H54 (cell line): Measurements from ENCODE around the gene SORCS2.

Experiments used
- DNase-seq: peaks from one replicate; pipeline ENCODE4 v3.0.0; 2011; ENCODE audit warnings: low spot score, mixed read lengths; ENCODE audit not compliant: insufficient read length
- FAIRE-seq: peaks from 3 replicates; lab custom pipeline; 2011; peaks lifted over from hg19 to GRCh38; lab: Jason Lieb, UNC
- POLR2A ChIP-seq: IDR thresholded peaks from 2 replicates; pipeline ENCODE4 v1.6.1; 2011; ENCODE audit warnings: low read depth, mild to moderate bottlenecking, low read length

Gene SORCS2

GRCh38 chr4:7778510-7779431 lies 586.4 kb downstream of the SORCS2 start:
- no peak for DNase-seq
- no peak for TF ChIP-seq POLR2A
- FAIRE-seq: no peak

GRCh38 chr4:7779432-7779768 lies 587.1 kb downstream of the SORCS2 start:
- no peak for TF ChIP-seq POLR2A

GRCh38 chr4:7780751-7781348 lies 588.5 kb downstream of the SORCS2 start:
- FAIRE-seq (no peak), DNase-seq (no peak)
- TF ChIP-seq POLR2A: no peak

More at GRCh38 chr4:7779432-7779768, 587.1 kb downstream of the SORCS2 start:
- DNase-seq (no peak), FAIRE-seq (no peak)

GRCh38 chr4:7781366-7781765 lies 589.0 kb downstream of the SORCS2 start:
- no peak for FAIRE-seq
- DNase-seq: no peak

GRCh38 chr4:7781993-7782392 lies 589.7 kb downstream of the SORCS2 start:
- no peak for DNase-seq
- no peak for TF ChIP-seq POLR2A
- FAIRE-seq: no peak

More at GRCh38 chr4:7781366-7781765, 589.0 kb downstream of the SORCS2 start:
- no peak for TF ChIP-seq POLR2A

- no peak for TF ChIP-seq POLR2A
- FAIRE-seq (no peak), DNase-seq (no peak)
Observed at GRCh38 chr4:7782783-7783182, 590.4 kb downstream of the SORCS2 start.

- no peak for TF ChIP-seq POLR2A
- no peak for FAIRE-seq
- no peak for DNase-seq
Observed at GRCh38 chr4:7783541-7783940, 591.2 kb downstream of the SORCS2 start.

- DNase-seq (no peak), FAIRE-seq (no peak)
Observed at GRCh38 chr4:7784131-7784870, 592.0 kb downstream of the SORCS2 start.

GRCh38 chr4:7785017-7785416 lies 592.7 kb downstream of the SORCS2 start:
- FAIRE-seq (no peak), DNase-seq (no peak)
- TF ChIP-seq POLR2A: no peak

More at GRCh38 chr4:7784131-7784870, 592.0 kb downstream of the SORCS2 start:
- TF ChIP-seq POLR2A: no peak

GRCh38 chr4:7786040-7786439 lies 593.7 kb downstream of the SORCS2 start:
- DNase-seq (no peak), FAIRE-seq (no peak)
- no peak for TF ChIP-seq POLR2A

- TF ChIP-seq POLR2A: no peak
- no peak for FAIRE-seq
- no peak for DNase-seq
Observed at GRCh38 chr4:7786517-7786916, 594.2 kb downstream of the SORCS2 start.

- FAIRE-seq (no peak), DNase-seq (no peak)
- TF ChIP-seq POLR2A: no peak
Observed at GRCh38 chr4:7787067-7787466, 594.7 kb downstream of the SORCS2 start.

- no peak for TF ChIP-seq POLR2A
- DNase-seq: no peak
- FAIRE-seq: no peak
Observed at GRCh38 chr4:7787681-7788141, 595.4 kb downstream of the SORCS2 start.

- no peak for TF ChIP-seq POLR2A
- FAIRE-seq (no peak), DNase-seq (no peak)
Observed at GRCh38 chr4:7788193-7788592, 595.9 kb downstream of the SORCS2 start.
